NOMO-1 treated with DMSO at 0.1 percent for 48 hours (cell line): Measurements from ENCODE around the gene SLC8A1.

Experiments used
- DNase-seq: peaks from one replicate; lab custom pipeline; 2025; ENCODE audit not compliant: unreplicated experiment; lab: John Stamatoyannopoulos, UW

Gene SLC8A1

GRCh38 chr2:40283111-40283909 lies 168.6 kb downstream of the SLC8A1 start:
- no peak for DNase-seq

- no peak for DNase-seq
These were observed 169.5 kb downstream of the SLC8A1 start for GRCh38 chr2:40282428-40282827.

- DNase-seq = no peak
These were observed 170.6 kb downstream of the SLC8A1 start for GRCh38 chr2:40281021-40281940.

GRCh38 chr2:40279482-40279881 lies 172.4 kb downstream of the SLC8A1 start:
- DNase-seq = no peak

- no peak for DNase-seq
These were observed 172.9 kb downstream of the SLC8A1 start for GRCh38 chr2:40279001-40279400.

- no peak for DNase-seq
These were observed 175.8 kb downstream of the SLC8A1 start for GRCh38 chr2:40276076-40276475.

- DNase-seq = no peak
These were observed 177.6 kb downstream of the SLC8A1 start for GRCh38 chr2:40274270-40274669.

- no peak for DNase-seq
These were observed 178.1 kb downstream of the SLC8A1 start for GRCh38 chr2:40273734-40274182.

- no peak for DNase-seq
These were observed 180.8 kb downstream of the SLC8A1 start for GRCh38 chr2:40271094-40271493.

- DNase-seq = no peak
These were observed 181.5 kb downstream of the SLC8A1 start for GRCh38 chr2:40270372-40270771.

- no peak for DNase-seq
These were observed 183.3 kb downstream of the SLC8A1 start for GRCh38 chr2:40268566-40268965.

- DNase-seq = no peak
These were observed 185.7 kb downstream of the SLC8A1 start for GRCh38 chr2:40266201-40266600.

- no peak for DNase-seq
These were observed 186.3 kb downstream of the SLC8A1 start for GRCh38 chr2:40265602-40266001.

- no peak for DNase-seq
These were observed 190.8 kb downstream of the SLC8A1 start for GRCh38 chr2:40261042-40261441.

- DNase-seq = peak; percentile 60
These were observed 191.5 kb downstream of the SLC8A1 start for GRCh38 chr2:40260437-40260836.

- no peak for DNase-seq
These were observed 192.0 kb downstream of the SLC8A1 start for GRCh38 chr2:40259900-40260299.

GRCh38 chr2:40258135-40258457 lies 193.8 kb downstream of the SLC8A1 start:
- no peak for DNase-seq

GRCh38 chr2:40257340-40258134 lies 194.4 kb downstream of the SLC8A1 start:
- no peak for DNase-seq

- peak; percentile 18 for DNase-seq
These were observed 195.2 kb downstream of the SLC8A1 start for GRCh38 chr2:40256649-40257048.

- DNase-seq = no peak
These were observed 195.9 kb downstream of the SLC8A1 start for GRCh38 chr2:40256008-40256407.

- DNase-seq = no peak
These were observed 196.8 kb downstream of the SLC8A1 start for GRCh38 chr2:40255103-40255502.
